ENCODE measurements around the gene C1orf141.
"Not testable (repeated sequence)": the region's sequence is repeated elsewhere in the genome, so short reads cannot be mapped to it uniquely, and the experiment has no call there.

The C1orf141 gene

DNA sequence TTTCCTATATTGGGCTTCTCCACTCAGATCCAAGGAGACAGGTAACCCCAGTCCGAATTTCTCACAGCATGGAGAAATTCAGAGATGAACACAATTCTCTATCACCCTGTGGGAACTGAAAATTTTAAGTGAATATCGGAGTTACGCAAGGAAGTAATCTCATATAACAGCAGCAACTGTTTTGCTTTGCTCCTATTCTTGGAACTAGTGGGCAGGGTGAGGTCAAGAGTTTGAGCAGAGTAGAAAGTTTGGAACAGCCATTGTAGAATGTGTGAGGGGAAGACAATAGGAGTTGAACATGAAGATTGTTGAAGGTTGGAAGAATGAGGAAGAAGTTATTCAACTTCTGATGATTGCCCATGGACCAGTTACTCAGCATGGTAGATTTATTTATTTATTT lies 56.5 kb downstream of the C1orf141 start:
- DNase-seq = no peak

DNA sequence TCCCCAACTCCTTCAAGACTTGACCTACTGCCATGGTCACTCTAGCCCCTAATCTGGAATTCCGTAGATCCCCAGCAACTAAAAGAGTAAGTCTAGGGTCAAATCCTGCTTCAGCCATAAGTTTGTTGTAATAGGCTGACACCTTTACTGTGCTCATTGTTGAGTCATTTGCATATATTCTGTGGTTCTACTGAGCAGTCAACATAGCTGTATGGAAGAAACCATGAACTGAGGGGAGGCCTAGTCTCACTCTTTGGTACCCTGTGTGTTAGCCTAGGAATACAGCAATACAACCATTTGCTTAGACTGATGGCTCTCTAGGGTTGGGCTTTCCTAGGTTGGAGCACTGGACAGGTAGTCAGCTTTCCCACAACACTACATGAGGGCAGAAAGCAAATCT lies 57.2 kb downstream of the C1orf141 start:
- DNase-seq = no peak

DNA sequence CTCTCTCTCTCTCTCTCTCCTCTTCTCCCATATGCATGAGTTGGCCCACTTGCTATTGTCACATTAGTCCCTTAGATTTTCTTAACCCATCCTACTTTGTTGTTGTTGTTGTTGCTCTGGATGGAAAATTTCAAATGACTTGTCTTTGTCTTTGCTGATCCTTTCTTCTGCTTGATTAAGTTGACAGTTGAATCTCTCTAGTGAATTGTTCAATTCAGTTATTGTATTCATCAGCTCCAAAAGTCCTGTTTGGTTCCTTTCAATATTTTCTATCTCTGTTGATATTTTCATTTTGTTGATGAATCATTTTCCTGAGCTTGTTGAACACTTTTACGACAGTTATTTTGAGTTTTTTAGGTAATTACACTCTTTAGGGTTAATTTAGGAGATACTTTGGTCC lies 62.0 kb downstream of the C1orf141 start:
- no peak for DNase-seq

DNA sequence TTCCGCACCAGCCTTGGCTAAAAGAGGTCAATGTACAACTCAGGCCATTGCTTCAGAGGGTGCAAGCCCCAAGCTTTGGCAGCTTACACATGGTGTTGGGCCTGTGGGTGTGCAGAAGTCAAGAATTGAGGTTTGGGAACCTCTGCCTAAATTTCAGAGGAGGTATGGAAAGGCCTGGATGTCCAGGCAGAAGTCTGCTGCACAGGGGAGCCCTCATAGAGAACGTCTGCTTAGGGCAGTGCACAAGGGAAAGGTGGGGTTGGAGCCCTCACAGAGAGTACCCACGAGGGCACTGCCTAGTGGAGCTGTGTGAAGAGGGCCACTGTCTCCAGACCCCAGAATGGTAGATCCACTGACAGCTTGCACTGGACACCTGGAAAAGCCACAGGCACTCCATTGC lies 67.1 kb downstream of the C1orf141 start:
- DNase-seq = not testable (repeated sequence)

DNA sequence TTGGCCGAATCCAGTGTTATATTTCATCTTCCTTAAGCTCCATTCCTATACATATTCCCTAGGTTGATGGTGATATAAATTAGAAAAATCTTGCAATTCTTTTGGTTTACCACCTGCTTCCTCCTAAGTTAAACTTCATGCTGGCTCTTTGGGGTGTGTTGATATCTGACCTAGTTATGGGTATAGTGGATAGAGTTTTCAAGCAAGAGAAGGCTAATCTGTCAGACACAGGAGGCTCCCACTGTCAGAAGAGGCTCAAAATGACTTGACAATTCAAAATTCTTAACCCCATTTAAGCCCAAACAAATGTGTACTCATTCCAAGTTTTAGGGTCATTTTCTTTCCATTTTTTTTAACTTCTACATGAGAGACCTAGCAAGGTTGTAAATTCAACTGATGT lies 72.4 kb downstream of the C1orf141 start:
- DNase-seq = no peak

DNA sequence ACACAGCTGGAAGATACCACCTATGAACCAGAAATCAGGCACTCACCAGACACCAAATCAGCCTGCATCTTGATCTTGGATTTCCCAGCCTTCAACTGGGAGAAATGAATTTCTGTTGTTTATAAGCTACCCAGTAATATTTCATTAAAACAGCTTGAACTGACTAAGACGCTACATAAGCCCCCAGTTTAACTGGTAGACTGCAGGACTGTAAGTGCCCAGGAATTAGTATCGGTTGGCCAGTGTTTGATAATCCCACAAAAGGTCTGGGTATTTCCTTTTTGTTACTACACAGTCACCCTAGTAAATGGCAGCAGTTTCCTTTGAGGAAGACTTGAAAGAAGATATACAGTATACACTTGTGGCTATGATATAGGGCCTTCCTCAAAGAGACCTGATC lies 73.5 kb downstream of the C1orf141 start:
- DNase-seq = no peak

DNA sequence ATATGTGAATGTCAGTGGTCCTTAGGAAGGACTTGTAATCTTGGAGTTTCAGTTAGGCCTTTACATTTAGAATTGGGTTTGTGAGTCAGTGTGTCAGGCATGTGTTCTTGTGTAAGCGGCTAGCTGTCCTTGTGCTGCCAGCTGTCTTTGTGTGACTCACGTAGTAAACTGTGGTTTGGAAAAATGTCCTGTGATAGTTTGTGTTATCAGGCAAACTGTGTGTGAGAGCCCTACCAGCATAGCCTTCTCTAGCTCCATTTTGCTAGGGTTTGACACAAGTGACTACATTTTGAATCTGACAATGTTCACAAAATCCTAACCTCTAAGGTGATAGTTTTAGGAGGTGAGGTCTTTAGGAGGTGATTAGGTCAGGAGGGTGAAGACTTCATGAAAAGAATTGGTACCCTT lies 74.0 kb downstream of the C1orf141 start:
- peak; percentile 98 for DNase-seq

DNA sequence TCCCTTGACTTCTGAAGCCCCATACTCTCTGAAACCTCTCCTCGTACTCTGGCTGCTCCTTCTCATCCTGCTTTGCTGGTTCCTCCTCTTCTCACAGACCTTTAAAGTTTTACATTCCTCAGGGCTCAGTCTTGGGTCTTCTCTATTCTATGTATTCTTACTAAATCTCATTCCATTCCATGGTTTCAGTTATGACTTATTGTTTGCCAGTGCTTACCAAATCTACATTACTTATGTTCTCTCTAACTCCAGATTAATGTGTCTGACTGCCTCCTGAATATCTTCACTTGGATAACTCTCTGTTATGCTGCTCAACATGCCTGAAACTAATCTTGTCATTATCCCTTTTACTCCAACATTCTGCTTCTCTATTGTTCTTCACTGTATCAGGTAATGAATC lies 75.4 kb downstream of the C1orf141 start:
- peak; percentile 53 for DNase-seq

DNA sequence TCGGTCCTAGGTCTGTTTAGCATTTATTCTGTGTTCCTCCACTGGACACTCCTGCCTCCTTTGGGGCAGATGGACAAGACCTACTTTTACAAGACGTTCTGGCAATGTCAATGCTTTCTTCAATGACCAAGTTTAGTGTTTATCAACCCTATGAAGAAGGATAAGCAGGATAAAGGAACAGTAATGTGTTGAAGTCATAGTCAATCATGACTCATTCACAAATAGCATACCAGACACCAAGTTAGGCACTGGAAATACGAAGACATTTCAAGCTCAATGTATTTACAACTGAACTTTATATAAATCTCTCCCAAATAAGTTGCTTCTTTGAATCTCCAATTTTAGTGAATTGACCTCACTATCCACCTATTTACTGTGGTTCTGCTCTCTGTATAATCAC lies 76.0 kb downstream of the C1orf141 start:
- peak; percentile 40 for DNase-seq

DNA sequence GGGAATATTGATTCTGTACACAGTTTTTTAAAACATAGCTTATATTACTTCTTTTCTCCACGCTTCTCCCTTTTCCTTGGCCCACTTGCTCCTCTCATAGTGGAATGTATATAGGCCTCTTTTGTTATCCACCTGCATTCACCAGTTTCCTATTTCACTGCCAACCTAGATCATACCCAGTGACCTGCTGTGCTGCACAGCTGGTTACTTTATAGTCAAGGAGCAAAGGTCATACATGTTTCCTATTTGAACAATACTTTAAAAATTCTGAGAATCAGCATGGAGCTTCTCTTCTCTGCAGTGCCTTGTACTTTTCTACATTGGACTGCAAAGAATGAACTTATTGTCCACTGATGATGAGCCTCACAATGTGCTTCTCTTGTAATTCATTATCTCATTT lies 76.5 kb downstream of the C1orf141 start:
- DNase-seq = no peak

DNA sequence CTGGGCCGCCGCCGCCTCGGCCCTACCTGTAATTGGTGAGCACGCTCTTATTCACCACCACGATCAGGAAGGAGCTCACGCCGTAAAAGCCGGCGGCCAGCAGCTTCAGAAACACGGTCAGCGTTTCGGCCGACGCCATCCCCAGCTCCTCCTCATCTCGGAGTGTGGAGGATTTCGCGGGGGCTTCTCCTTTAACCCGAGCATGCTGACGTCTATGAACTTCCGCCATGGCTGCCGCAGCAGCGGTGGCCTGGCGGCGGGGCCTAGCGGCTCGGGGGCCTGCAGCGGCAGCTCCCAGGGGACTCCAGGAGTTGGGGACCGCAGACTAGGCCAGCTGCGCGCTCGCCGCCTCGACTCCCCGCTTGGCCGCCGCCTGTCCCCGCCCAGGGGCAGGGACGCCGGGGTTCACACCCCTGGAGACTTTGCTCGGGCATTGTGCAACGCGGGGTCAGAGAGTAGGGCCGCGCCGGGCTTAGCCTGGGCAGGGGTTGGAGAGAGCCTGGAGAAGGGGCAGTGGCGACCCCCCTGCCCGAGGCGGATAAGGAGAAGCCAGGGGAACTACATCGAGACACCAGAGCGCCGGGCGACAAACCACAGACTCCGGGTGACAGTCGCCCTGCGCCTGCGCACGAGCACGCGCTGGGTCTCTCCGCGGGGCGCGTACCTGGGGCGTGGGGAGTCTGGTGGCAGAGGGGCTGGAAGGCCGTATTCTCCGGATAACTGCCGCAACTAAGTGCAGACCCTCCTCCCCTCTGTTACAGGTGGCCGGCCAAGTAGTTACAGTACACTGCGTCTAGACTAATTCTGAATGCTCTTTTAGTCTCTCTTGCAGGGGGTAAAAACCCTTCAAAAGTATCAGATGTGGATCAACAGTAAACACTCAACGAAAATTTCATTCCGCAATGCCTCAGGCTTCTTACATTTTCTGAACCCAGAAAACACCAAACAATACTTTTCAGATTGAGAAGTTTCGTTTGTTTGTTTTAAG lies 80.7 kb downstream of the C1orf141 start, which contains the start of gene SLC35D1:
SLC35D1 (minus strand) TSS at position 364 of the 988 bp plus-strand sequence; CDS start at position 229, 135 bp downstream.
- peak; percentile 70 for DNase-seq

DNA sequence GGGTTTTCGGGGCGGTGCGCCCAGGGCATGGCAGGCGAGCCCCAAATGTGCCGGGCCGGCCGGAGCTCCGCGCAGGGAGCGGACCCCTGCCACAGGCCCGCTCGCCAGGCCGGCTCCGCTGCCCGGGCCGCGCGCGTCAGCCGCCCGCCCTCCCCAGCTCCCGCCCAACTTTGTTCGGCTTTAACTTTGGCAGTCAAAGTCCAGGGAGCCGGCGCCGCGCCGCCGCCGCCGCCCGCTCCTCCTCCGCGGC lies 81.3 kb downstream of the C1orf141 start:
- DNase-seq = peak; percentile 63

DNA sequence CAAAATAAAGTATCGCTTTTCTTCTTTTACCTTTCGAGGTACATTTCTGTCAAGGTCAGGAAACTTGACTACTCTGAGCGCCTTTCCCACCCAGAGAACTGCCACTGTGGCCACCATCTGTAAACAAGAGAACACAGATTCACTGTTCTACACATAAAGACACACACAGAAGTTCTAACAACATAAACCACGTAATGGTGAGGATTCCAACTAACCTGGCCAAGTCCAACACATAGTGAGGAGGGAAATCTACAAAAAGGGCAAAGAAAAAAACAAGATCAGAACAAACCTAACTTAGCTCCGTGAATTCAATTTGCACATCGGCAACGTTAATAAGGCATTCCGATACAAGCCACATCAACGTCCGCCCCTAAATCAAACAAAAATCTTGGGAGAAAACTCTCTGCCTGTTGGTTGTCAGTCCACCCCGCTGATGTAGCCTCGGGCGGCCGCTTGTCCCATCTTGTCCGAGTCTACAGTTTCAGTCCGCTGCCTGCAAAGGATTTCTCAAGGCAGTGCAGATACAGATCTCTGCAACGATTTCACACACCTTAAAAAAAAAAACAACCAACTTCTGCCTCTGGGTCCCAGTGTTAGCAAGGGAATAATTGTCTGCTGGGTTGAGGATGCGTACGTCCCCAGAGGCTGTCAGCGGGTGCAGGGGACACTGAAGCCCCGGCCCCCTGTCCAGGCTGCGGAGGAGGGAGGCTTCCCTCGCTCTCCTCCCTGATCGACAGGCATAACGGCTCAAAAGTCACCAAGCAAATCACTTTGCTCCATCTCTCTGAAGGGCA lies 81.8 kb downstream of the C1orf141 start:
- DNase-seq = peak; percentile 36

DNA sequence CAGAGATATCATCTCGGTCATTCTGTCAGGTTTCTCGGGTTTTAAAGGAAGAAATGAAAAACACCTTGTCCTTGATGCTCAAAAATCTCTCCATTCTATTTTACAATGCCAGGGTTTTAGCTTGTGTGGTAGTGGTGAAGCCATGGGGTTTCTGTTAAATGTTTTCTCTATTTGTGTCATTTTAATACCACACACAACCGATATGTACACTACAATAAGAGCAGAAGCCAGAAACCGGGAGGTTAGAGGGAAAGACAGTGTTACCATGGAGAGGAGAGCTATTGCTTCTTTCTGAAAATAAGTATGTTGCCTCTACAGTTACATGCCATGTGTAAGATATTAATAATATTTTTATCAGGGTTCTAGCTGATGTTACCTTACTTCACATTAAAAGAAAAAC lies 83.6 kb downstream of the C1orf141 start:
- DNase-seq = no peak

DNA sequence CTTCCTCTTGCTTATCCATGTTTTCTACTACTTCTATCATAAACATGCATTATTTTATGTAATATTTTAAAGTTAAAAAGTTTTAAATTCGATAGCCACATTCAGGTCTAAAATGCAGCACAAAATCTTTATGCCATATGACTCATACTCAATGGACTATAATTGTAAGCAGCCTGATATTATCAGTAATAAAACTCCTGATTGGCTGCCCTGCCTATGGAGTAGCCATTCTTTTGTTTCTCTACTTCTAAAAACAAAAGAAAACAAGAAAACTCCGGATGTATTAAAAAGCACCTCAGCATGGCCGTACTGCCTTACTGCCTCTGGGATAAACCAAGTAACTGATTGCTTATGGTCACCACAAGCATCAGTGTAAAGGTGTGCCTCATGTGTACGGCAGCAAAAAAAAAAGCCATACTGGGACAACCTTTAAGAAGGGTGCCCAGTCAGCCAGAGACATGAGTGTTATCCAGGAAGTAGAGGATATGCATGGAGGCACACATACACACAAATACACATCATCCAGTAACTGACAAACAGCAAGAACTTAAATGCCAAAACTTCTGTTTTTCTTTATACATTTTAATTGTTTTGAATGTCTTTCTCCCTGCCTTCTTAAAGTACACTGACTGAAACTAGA lies 90.0 kb downstream of the C1orf141 start:
- no peak for DNase-seq

DNA sequence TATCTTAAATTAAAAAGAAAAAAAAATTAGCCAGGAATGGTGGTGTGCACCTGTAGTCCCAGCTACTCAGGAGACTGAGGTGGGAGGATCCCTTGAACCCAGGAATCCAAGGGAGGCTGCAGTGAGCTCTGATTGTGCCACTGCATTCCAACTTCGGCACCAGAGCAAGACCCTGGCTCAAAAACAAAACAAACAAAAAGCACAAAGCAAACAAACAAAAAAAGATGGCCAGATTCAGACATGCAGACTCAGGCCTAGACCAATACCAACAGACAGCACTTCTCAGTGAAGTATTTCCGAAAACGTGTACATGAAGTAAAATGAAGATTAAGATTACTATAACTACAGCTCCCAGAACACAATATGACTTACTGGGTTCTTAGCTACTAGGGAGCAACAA lies 91.4 kb downstream of the C1orf141 start:
- DNase-seq = no peak
